PC-3 (cell line): ENCODE results near the gene MRPS12.

Experiments
- EZH2phosphoT487 ChIP-seq: fragments of 300-600 bp; sonication (generic); IDR thresholded peaks from 2 replicates; pipeline ENCODE4 v1.6.1; 2018; ENCODE audit warnings: mild to moderate bottlenecking, antibody characterized with exemption, low read length, borderline replicate concordance
- TF ChIP-seq, protein P1 (sequence below): fragments of 300-600 bp; sonication (generic); conservative IDR thresholded peaks from 2 replicates; pipeline ENCODE4 v1.5.1; 2017; ENCODE audit warnings: antibody characterized with exemption, low read depth, mild to moderate bottlenecking, low read length

DNA sequence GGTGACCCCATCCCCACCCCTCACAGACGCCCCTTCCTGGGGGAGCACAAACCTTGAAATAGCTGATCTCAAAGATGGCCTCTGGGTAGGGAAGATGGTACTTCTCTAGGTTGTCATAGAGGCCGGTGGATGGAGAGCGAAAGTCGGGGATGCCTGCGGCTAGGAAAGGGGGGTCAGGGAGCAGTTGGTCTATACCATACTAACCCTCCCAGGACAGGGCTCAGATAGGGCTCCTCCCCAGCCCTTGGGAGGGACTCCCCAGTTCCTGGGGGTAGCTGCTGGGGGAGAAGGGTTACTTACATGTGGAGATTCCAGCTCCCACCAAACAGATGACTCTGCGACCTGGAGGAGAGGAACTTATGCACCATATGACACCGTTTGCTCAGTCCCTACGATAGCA is 40.9 kb upstream of the MRPS12 start:
- TF ChIP-seq, protein P1, sequence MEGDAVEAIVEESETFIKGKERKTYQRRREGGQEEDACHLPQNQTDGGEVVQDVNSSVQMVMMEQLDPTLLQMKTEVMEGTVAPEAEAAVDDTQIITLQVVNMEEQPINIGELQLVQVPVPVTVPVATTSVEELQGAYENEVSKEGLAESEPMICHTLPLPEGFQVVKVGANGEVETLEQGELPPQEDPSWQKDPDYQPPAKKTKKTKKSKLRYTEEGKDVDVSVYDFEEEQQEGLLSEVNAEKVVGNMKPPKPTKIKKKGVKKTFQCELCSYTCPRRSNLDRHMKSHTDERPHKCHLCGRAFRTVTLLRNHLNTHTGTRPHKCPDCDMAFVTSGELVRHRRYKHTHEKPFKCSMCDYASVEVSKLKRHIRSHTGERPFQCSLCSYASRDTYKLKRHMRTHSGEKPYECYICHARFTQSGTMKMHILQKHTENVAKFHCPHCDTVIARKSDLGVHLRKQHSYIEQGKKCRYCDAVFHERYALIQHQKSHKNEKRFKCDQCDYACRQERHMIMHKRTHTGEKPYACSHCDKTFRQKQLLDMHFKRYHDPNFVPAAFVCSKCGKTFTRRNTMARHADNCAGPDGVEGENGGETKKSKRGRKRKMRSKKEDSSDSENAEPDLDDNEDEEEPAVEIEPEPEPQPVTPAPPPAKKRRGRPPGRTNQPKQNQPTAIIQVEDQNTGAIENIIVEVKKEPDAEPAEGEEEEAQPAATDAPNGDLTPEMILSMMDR: no peak
- no peak for TF ChIP-seq EZH2phosphoT487
